ENCODE data around the gene STAT6. TPM values are rescaled to one million over a fixed set of nuclear protein-coding genes. Genes with fewer than 3 reads are reported as not detected.

Gene STAT6
- total RNA-seq, 1 experiment from 2014 or later: 44.4 TPM

DNA sequence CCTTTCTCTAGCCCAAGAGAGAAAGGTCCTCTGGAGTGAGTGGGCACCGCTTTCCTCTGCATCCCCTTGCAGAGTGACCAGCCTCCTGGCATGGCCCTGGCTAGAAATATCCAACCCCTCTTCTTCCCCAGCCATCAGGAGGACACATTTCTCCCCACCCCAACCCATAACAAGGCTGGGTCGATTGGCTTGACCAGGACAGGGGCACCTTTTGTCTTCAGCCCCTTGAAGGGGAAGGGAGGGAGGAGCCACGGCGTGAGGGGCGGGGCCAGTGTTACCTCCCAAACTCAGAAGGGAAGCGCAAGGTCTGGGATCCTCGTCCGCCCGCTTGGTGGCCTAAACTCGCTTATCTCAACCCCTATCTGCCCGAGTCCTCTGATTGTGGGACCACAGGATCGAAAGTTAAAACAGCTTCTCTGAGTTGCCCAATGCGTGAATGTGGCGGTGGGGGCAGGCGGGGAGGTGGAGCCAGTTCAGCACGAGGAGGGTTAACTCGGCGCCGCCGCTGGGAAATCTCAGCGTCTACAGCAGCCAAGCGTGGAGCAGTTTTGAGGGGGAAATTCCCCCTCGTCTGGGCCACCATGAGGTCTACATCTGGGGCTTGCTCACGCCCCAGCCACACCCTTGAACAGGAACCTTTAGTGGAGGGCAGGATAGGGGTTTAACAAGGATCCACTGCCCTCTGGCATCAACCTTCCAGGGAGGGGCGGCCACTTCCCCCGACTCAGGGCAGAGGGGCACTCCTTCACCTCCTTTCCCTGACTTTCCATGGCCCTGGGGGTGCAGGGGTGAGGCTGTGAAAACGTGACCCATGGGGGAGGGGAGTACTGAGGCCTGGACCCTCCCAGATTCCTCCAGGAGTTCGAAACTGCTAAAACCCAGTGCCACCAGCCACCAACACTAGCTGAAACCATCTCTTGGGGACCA is 795 bp downstream of the STAT6 start:
- Histone ChIP-seq H3K14ac (ENCODE audit: insufficient read depth, low read length) (peak overlapping the region; percentile 41; the same call in 1 of the 2 replicates), H2BK15ac (ENCODE audit: low read depth, low read length) (no peak overlapping the region), H3K9ac (ENCODE audit: extremely low read depth, insufficient read length, low read length) (peak overlapping the region; percentile 27), H3K23ac (ENCODE audit: insufficient read length, low read depth, low read length) (no peak overlapping the region), H3K18ac (ENCODE audit: insufficient read length, low read depth, low read length) (peak overlapping the region; percentile 75), H3K79me2 (ENCODE audit: insufficient read depth, low read length) (no peaks in the 10 kb centered on the region), H3K27ac (ENCODE audit: insufficient read length, low read depth, low read length) (peak overlapping the region; percentile 9), H3K4me1 (ENCODE audit: insufficient read depth, low read length) (no peaks in the 10 kb centered on the region; the same call in 1 of the 2 replicates), H3K4me2 (ENCODE audit: insufficient read depth, insufficient read length, low read length) (peak overlapping the region; percentile 47), H2BK5ac (ENCODE audit: insufficient read length, low read length) (no peak overlapping the region), H2BK12ac (ENCODE audit: insufficient read length, low read depth, low read length) (no peak overlapping the region), H4K5ac (ENCODE audit: insufficient read length, low read depth, low read length) (no peak overlapping the region), H2AK5ac (ENCODE audit: insufficient read length, low read length) (no peak overlapping the region), H4K91ac (ENCODE audit: insufficient read length, low read depth, low read length) (no peak overlapping the region), H4K20me1 (ENCODE audit: control insufficient read depth, insufficient read depth, insufficient read length) (no peaks in the 10 kb centered on the region), H3K79me1 (ENCODE audit: insufficient read depth, low read depth, low read length, poor library complexity, severe bottlenecking) (no peaks in the 10 kb centered on the region), H4K8ac (replicated peaks; ENCODE audit: insufficient read length, low read depth, low read length) (no peak overlapping the region), H3K23me2 (ENCODE audit: insufficient read length, low read depth, low read length, poor library complexity, severe bottlenecking) (peaks cover 11% of the 10 kb centered on the region), H3K27me3 (ENCODE audit: insufficient read depth, low read length) (no peaks in the 10 kb centered on the region), H3K4ac (ENCODE audit: low read depth, low read length) (no peak overlapping the region; the same call in 1 of the 2 replicates), H2BK120ac (ENCODE audit: low read depth, low read length, poor library complexity, severe bottlenecking) (no peak overlapping the region), H3K56ac (ENCODE audit: insufficient read length, low read depth, low read length) (no peak overlapping the region), H3K9me3 (ENCODE audit: control insufficient read depth, low read depth, low read length) (no peaks in the 10 kb centered on the region), H2BK20ac (ENCODE audit: low read depth, low read length, poor library complexity, severe bottlenecking) (no peak overlapping the region), H3T11ph (ENCODE audit: low read length) (no peak overlapping the region), H2AFZ (ENCODE audit: low read length) (no peak overlapping the region)
- peaks cover 2 to 27% (median 8%) of the 10 kb centered on the region in 3 experiments; a peak in 5 of 7 replicates for H3K36me3 Mint-ChIP-seq (ENCODE audit: insufficient read depth in 1 of 3, low read depth in 3 of 3)
- TF ChIP-seq, protein P1, sequence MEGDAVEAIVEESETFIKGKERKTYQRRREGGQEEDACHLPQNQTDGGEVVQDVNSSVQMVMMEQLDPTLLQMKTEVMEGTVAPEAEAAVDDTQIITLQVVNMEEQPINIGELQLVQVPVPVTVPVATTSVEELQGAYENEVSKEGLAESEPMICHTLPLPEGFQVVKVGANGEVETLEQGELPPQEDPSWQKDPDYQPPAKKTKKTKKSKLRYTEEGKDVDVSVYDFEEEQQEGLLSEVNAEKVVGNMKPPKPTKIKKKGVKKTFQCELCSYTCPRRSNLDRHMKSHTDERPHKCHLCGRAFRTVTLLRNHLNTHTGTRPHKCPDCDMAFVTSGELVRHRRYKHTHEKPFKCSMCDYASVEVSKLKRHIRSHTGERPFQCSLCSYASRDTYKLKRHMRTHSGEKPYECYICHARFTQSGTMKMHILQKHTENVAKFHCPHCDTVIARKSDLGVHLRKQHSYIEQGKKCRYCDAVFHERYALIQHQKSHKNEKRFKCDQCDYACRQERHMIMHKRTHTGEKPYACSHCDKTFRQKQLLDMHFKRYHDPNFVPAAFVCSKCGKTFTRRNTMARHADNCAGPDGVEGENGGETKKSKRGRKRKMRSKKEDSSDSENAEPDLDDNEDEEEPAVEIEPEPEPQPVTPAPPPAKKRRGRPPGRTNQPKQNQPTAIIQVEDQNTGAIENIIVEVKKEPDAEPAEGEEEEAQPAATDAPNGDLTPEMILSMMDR (conservative IDR thresholded peaks at IDR 0.05): peak; percentile 22; the same call in 1 of the 3 replicates
- peaks cover 29 to 44% of the 10 kb centered on the region in 2 experiments for H3K4me1 Mint-ChIP-seq
- peak overlapping the region; percentile 69 to 81 for H3K4me3 Mint-ChIP-seq
- no peaks in the 10 kb centered on the region; the same call in 1 of the 2 replicates for H3K27me3 Mint-ChIP-seq (ENCODE audit: low read depth)
- H3K27ac Mint-ChIP-seq: peak overlapping the region; percentile 99
- WGBS (ENCODE audit: extremely low coverage, insufficient read length, low lambda C conversion rate): no CpG with 5 or more reads among the region's 28 CpGs
- peak; percentile 93 for DNase-seq
- H3K9me3 Mint-ChIP-seq: no peaks in the 10 kb centered on the region; a peak in 1 of 5 replicates
